Stimulated activated CD4-positive, alpha-beta T cell treated with anti-CD3 and anti-CD28 coated beads, Interleukin-15, amount 100 ng/mL, for 24 hours (primary cell): ENCODE measurements around the gene TOMM6.
A peak's percentile ranks its signal among the peaks of the same experiment; 100 is the strongest.
"Not testable (repeated sequence)": the region's sequence is repeated elsewhere in the genome, so short reads cannot be mapped to it uniquely, and the experiment has no call there.

Experiments
- DNase-seq: peaks from one replicate; pipeline ENCODE4 v3.0.0-alpha.2; 2020

The TOMM6 gene

GRCh38 chr6:41766043-41766664 is 21.3 kb upstream of the TOMM6 start:
- not testable (repeated sequence) for DNase-seq

- DNase-seq, result no peak
These were observed 20.2 kb upstream of the TOMM6 start for GRCh38 chr6:41767112-41767833.

GRCh38 chr6:41768545-41769308 is 18.8 kb upstream of the TOMM6 start:
- no peak for DNase-seq

DNA sequence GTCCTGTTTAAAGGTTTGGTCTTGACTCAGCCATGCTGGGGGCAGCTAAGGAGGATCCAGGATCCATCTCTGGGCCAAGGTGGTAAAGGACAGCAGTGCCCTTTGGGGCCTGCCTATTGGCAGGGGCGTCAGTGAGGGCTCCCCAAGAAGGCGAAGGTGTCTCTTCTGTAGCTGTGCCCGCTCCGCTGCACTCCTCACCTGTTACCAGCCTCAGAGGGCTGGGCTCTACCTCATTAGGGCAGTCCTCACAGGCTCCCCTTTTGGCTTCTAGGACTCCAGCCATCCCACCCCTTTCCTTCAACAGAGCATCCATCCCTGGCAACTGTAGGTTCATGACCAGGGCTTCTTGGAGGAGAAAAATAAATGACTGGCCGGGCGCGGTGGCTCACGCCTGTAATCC is 18.1 kb upstream of the TOMM6 start:
- DNase-seq, result no peak

- no peak for DNase-seq
These were observed 17.0 kb upstream of the TOMM6 start for GRCh38 chr6:41770381-41771057.

GRCh38 chr6:41771058-41771983 is 16.2 kb upstream of the TOMM6 start:
- DNase-seq, result no peak

DNA sequence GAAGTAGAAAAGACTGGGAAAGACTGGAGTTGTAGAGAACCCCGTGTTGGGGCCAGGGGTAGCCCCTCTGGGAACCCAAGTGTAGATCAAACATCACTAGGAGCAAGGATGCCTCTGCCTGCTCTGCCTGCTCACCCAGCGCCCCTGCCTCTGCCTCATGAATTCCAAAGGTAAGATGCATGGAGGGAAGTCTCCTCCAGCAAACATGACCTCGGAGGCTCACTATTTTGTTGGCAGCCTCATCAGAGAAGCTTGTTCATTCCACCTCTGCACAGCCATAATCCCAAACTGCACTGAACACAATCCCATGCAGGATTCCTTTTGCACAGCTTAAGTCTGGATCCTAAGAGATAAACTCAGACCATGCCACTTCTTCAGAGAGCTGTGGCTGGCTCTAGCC is 12.7 kb upstream of the TOMM6 start:
- no peak for DNase-seq

DNA sequence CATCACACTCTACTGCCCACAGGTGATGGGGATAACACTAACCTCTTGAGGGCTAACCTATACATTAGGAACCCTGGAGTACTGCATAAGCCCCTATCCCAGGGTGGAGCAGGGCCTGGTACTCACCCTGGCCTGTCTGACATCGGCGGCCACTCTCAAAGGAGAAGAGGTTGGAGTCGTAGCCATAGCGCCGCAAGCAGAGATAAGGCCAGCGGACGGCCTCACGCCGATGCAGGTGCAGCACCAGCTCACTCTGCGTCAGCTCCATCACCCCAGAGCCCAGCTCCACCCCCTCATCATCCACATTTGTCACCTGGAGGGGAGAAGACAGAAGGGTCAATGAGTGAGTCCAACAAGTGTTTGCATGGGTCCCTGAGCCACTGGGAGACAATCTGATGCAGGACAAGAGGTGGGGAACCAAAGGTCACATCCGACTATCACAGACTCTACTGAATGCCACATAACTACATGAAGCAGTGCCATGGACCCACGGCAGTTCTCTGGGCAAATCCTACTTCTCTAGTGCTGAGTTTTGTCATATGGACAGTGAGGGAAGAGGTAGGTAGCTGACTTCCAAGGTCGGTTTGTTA is 12.1 kb upstream of the TOMM6 start:
- no peak for DNase-seq

- DNase-seq, result no peak
These were observed 9.8 kb upstream of the TOMM6 start for GRCh38 chr6:41777551-41778285.

DNA sequence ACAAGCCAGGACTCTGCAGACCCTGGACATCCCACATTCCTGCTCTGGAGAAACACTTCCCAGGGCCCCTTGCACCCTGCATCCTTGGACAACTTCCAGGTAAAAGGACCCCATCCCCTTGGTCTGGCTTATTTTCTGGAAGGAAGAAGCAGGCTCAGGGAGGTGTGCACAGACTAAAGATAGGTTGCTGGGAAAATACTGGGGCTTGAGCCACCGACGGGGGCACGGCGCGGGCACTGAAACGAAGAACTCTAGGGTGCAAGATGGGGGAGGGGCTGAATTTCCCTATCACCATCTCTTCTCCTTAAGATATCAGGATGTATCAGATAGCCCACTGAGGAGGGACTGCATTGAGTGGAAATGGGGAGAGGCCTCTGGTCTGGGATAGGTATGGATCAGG is 8.6 kb upstream of the TOMM6 start:
- DNase-seq, result no peak

GRCh38 chr6:41779336-41779735 is 8.2 kb upstream of the TOMM6 start:
- DNase-seq, result no peak

DNA sequence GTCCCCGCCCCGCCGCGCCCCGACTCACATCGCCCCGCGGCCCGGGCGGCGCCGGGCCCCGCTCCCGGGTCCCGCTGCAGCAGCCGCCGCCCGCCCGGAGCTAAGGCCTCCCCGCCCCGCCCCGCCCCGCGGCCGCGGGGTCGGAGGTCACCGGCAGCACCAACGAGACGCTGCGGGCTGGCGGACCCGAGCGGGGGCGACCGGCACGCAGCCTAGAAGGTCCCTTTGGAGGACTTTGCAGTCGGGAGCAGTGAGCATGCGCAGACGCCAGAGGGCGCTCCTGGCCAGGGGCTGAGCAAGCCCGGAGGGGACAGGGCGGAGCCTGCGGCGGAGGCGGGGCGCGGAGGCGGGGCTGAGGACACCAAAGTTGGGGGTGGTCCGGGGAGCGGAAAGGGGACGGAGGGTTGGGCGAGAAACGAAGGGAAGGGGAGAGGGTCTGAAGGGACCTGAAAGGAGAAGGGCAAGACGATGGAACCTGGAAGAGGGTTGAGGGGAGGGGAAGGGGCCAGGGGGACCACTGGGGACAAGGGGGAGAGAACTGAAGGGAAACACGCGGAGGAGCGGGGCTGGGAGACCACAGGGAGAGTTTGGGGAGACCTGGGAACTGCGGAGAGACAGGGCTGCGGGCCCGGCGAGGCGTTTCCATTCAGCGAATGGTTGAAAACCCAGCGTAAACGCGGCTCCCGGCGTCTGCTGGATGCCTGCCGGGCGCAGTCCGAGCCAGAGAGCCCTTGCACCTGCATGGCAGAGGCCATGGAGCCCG is 7.5 kb upstream of the TOMM6 start, which contains the start of gene FRS3:
FRS3 (minus strand) TSS at position 113 of the 763 bp plus-strand sequence. CDS start 2,913 bp downstream, outside the sequence.
- peak; percentile 100 for DNase-seq

GRCh38 chr6:41780551-41781365 is 6.7 kb upstream of the TOMM6 start, which contains the start of gene PRICKLE4:
PRICKLE4 (plus strand) TSS chr6:41780782; CDS start chr6:41783474, 2,692 bp downstream.
- DNase-seq, result peak; percentile 16

- no peak for DNase-seq
These were observed 6.1 kb upstream of the TOMM6 start for GRCh38 chr6:41781366-41781730.

GRCh38 chr6:41783106-41783780 is 4.3 kb upstream of the TOMM6 start:
- DNase-seq, result no peak

DNA sequence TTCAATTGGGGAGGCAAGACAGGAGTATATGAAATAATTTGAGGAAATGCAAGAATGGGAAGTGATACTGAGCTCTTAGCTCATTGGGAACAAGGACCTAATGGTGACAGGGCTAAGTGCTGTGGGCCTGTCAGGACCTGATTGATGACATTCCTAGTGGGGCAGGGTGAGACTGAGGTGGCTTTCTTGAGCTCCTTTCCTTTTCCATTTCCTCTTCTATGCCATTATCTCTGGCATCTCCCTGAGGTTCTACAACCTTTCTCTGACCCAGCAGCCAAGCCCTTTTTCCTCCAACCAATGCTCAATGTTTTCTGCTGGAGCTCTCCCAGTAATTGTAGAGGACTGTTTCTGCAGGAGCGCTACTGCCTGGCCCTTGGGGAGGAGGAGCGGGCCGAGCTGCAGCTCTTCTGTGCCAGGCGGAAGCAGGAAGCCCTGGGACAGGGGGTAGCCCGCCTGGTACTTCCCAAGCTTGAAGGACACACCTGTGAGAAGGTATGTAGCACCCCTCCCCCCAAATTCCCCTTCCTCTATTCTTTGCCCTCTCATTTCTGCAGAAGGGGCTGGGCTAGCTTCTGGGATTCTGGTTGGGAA is 2.8 kb upstream of the TOMM6 start:
- DNase-seq, result no peak

DNA sequence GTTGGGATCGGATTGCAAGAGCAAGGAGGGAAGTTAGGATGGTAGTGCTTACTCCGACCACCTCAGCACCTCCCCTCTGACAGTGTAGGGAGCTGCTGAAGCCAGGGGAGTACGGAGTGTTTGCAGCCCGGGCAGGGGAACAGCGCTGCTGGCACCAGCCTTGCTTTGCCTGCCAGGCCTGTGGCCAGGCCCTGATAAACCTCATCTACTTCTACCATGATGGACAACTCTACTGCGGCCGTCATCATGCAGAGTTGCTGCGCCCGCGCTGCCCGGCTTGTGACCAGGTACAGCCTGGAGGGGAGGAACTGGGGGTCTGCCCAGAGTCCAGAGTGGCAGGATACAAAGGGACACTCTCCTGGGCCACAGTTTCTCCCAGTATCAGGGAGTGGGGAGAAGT is 2.2 kb upstream of the TOMM6 start:
- DNase-seq, result no peak
